Astrocyte of the cerebellum (primary cell): ENCODE measurements around the gene MTCL1.

Source experiments
- DNase-seq: peaks from one replicate; pipeline ENCODE4 v3.0.0-alpha.2; 2011; ENCODE audit warnings: low read depth
- H3K4me3 ChIP-seq: 2 replicates; pipeline ENCODE4 v1.5.1; 2011; ENCODE audit warnings: mild to moderate bottlenecking, low read depth, low read length, moderate library complexity
- CTCF ChIP-seq: IDR thresholded peaks from 2 replicates; pipeline ENCODE4 v1.5.1; 2012; ENCODE audit warnings: low read length, low read depth, moderate library complexity, mild to moderate bottlenecking; ENCODE audit errors: missing control alignments
- in situ Hi-C: cut with HindIII; loops from 2 replicates; pipeline ENCODE4 v1.10.0; 2017; ENCODE audit warnings: low sequenced_read_pairs

MTCL1 gene

GRCh38 chr18:8779251-8779650 lies 73.9 kb downstream of the MTCL1 start:
- no peak for DNase-seq
- in situ Hi-C loops, result no loop called here
- no peak for TF ChIP-seq CTCF
- H3K4me3 ChIP-seq, result no peak overlapping the region

- DNase-seq, result no peak
- no peak overlapping the region for H3K4me3 ChIP-seq
- in situ Hi-C loops, result no loop called here
- no peak for TF ChIP-seq CTCF
These were observed 74.9 kb downstream of the MTCL1 start for GRCh38 chr18:8780227-8780626.

- H3K4me3 ChIP-seq, result no peak overlapping the region
- no peak for TF ChIP-seq CTCF
- no peak for DNase-seq
- in situ Hi-C loops, result no loop called here
These were observed 76.3 kb downstream of the MTCL1 start for GRCh38 chr18:8781671-8782070.

- TF ChIP-seq CTCF, result no peak
- DNase-seq, result no peak
- H3K4me3 ChIP-seq, result no peak overlapping the region
- in situ Hi-C loops, result no loop called here
These were observed 78.1 kb downstream of the MTCL1 start for GRCh38 chr18:8783335-8783993.

GRCh38 chr18:8783994-8784530 lies 78.7 kb downstream of the MTCL1 start:
- no peak overlapping the region for H3K4me3 ChIP-seq
- no peak for DNase-seq
- TF ChIP-seq CTCF, result no peak
- in situ Hi-C loops, result no loop called here

- DNase-seq, result no peak
- in situ Hi-C loops, result no loop called here
- H3K4me3 ChIP-seq, result no peak overlapping the region
- no peak for TF ChIP-seq CTCF
These were observed 79.9 kb downstream of the MTCL1 start for GRCh38 chr18:8785261-8785660.
